ENCODE results near the gene NDUFA12. TPM values are rescaled to one million over a fixed set of nuclear protein-coding genes. Genes with fewer than 3 reads are reported as not detected.

The NDUFA12 gene
- total and polyA plus RNA-seq, 9 of the 15 experiments (the other 6 are each of a cell fraction or from before 2014, with no cell fraction given): 115 to 986 (median 283) TPM

- Histone ChIP-seq H3K27me3 (ENCODE audit: control insufficient read depth in 2 of 2, insufficient read depth in 2 of 2, low read length in 2 of 2) (no peaks in the 10 kb centered on the region), H3K9me3 (replicated peaks; ENCODE audit: control insufficient read depth, insufficient read depth, low read depth, low read length) (no peaks in the 10 kb centered on the region; the same call in 1 of the 2 replicates), H4K20me1 (replicated peaks; ENCODE audit: control insufficient read depth, insufficient read depth, low read length) (no peaks in the 10 kb centered on the region), H3K27ac (ENCODE audit: extremely low read depth, low read depth, low read length) (no peak overlapping the region), H3K9ac (ENCODE audit: insufficient read depth in 1 of 2, low read depth in 2 of 2, low read length in 2 of 2) (no peak overlapping the region), H3K4me3 (no peak overlapping the region), H3K79me2 (ENCODE audit: control insufficient read depth, insufficient read depth, low read length) (peaks cover 25% of the 10 kb centered on the region), H3K9me1 (ENCODE audit: control insufficient read depth, insufficient read depth, low read length) (no peaks in the 10 kb centered on the region), H3K36me3 (ENCODE audit: control insufficient read depth, insufficient read depth, low read length) (peaks cover 15% of the 10 kb centered on the region; the same call in 1 of the 3 replicates), H2AFZ (ENCODE audit: low read depth, low read length) (no peak overlapping the region), H3K4me1 (replicated peaks in 1 of 2; ENCODE audit: control insufficient read depth in 2 of 2, insufficient read depth in 2 of 2, low read length in 2 of 2) (peaks cover 0 to 8% of the 10 kb centered on the region in 2 experiments; a peak in 2 of 5 replicates), H3K4me2 (ENCODE audit: insufficient read depth, low read length) (no peak overlapping the region)
- no peak for DNase-seq (ENCODE audit: extremely low read depth in 1 of 4, low spot score in 3 of 4)
- 68% methylated on average over 2 of the region's 2 CpGs for WGBS (ENCODE audit: insufficient coverage, low coverage, missing lambda C conversion rate)
- intact Hi-C loops (cut with micrococcal nuclease) (no loop called here), in situ Hi-C loops (cut with MboI) (no loop called here)
- no peak for FAIRE-seq
- POLR2A ChIA-PET: no interaction called here
- ATAC-seq: no peak
- CTCF ChIA-PET (ENCODE audit: low intra/inter-chr PET ratio): no interaction called here
- no TSS peak for BruUV-seq (replicated peaks)
- TF ChIP-seq ZNF551 (CRISPR knock-in tag; IDR thresholded peaks at IDR 0.05): no peak
- TF ChIP-seq DEAF1 (CRISPR knock-in tag; IDR thresholded peaks at IDR 0.05): no peak
- no peak for TF ChIP-seq STAT6 (CRISPR knock-in tag; IDR thresholded peaks at IDR 0.05)
- TF ChIP-seq ARHGAP35 (IDR thresholded peaks at IDR 0.05; ENCODE audit: partially characterized antibody): no peak
- TF ChIP-seq ZMIZ1 (IDR thresholded peaks at IDR 0.05; ENCODE audit: low read depth in 2 of 2, low read length in 2 of 2): no peak
- no peak for TF ChIP-seq CEBPG (CRISPR knock-in tag; IDR thresholded peaks at IDR 0.05)
- peak; percentile 73 to 97 for TF ChIP-seq CEBPG (tag; conservative IDR thresholded peaks at IDR 0.05 in 1 of 2, IDR thresholded peaks at IDR 0.05 in 1 of 2)
- no peak for TF ChIP-seq CBFA2T2 (conservative IDR thresholded peaks at IDR 0.05)
- TF ChIP-seq ZBTB1 (CRISPR knock-in tag; IDR thresholded peaks at IDR 0.05; ENCODE audit: borderline replicate concordance, low read depth): no peak
- TF ChIP-seq ZNF212 (CRISPR knock-in tag; IDR thresholded peaks at IDR 0.05): no peak
- peak; percentile 80; the same call in 1 of the 2 replicates for TF ChIP-seq IRF9 (tag; IDR thresholded peaks at IDR 0.05)
- TF ChIP-seq SNIP1 (IDR thresholded peaks at IDR 0.05; ENCODE audit: low read depth): no peak
- TF ChIP-seq CEBPB (tag; IDR thresholded peaks at IDR 0.05): peak; percentile 95
- TF ChIP-seq RUNX1 (IDR thresholded peaks at IDR 0.05; ENCODE audit: low read depth): no peak
- no peak for TF ChIP-seq NR1H2 (CRISPR knock-in tag; IDR thresholded peaks at IDR 0.05)
These were observed 1.1 kb upstream of the NDUFA12 start for GRCh38 chr12:95004610-95005009.
